ENCODE data around the gene LTN1. TPM values are rescaled to one million over a fixed set of nuclear protein-coding genes. Genes with fewer than 3 reads are reported as not detected.
A peak's percentile ranks its signal among the peaks of the same experiment; 100 is the strongest.

Gene LTN1
- total and polyA plus RNA-seq, 2 of the 13 experiments (the other 11 are each of a cell fraction or from before 2014, with no cell fraction given): 6.7 to 24.6 TPM

- TF ChIP-seq ZC3H4 (CRISPR knock-in tag; IDR thresholded peaks at IDR 0.05; ENCODE audit: borderline replicate concordance): no peak
- peak; percentile 92 for TF ChIP-seq YEATS4 (CRISPR knock-in tag; IDR thresholded peaks at IDR 0.05; ENCODE audit: borderline replicate concordance)
- TF ChIP-seq THYN1 (CRISPR knock-in tag; IDR thresholded peaks at IDR 0.05; ENCODE audit: borderline replicate concordance, low read depth): no peak
- 0 out of 2 replicates have a peak, but pooled peaks have one; percentile 79 for TF ChIP-seq ZNF761 (CRISPR knock-in tag; conservative IDR thresholded peaks at IDR 0.05)
- TF ChIP-seq TAF15 (IDR thresholded peaks at IDR 0.05; ENCODE audit: low read depth, low read length, poor library complexity, severe bottlenecking): no peak
- no peak for TF ChIP-seq TRAFD1 (CRISPR knock-in tag; IDR thresholded peaks at IDR 0.05; ENCODE audit: borderline replicate concordance)
- no peak for TF ChIP-seq TCF12 (IDR thresholded peaks at IDR 0.05)
- no peak for TF ChIP-seq TCF12 (CRISPR knock-in tag; IDR thresholded peaks at IDR 0.05)
- no peak for TF ChIP-seq ZNF460 (CRISPR knock-in tag; IDR thresholded peaks at IDR 0.05; ENCODE audit: borderline replicate concordance)
- TF ChIP-seq MXD3 (CRISPR knock-in tag; IDR thresholded peaks at IDR 0.05): no peak
- no peak for TF ChIP-seq SYNCRIP (IDR thresholded peaks at IDR 0.05; ENCODE audit: insufficient read depth, low read depth, low read length)
- TF ChIP-seq KDM5A (IDR thresholded peaks at IDR 0.05; ENCODE audit: borderline replicate concordance, low read length): peak; percentile 95
- no peak for TF ChIP-seq ZNF674 (CRISPR knock-in tag; IDR thresholded peaks at IDR 0.05; ENCODE audit: low read depth)
- TF ChIP-seq EHMT2 (IDR thresholded peaks at IDR 0.05; ENCODE audit: borderline replicate concordance, low read depth, low read length): no peak
- no peak for TF ChIP-seq ZBTB46 (CRISPR knock-in tag; IDR thresholded peaks at IDR 0.05; ENCODE audit: borderline replicate concordance)
- no peak for TF ChIP-seq ZNF20 (CRISPR knock-in tag; IDR thresholded peaks at IDR 0.05)
- 0 out of 2 replicates have a peak, but pooled peaks have one; percentile 33 for TF ChIP-seq ZNF678 (CRISPR knock-in tag; IDR thresholded peaks at IDR 0.05)
- no peak for TF ChIP-seq NPAS2 (CRISPR knock-in tag; IDR thresholded peaks at IDR 0.05; ENCODE audit: borderline replicate concordance)
- TF ChIP-seq ZNF841 (CRISPR knock-in tag; IDR thresholded peaks at IDR 0.05; ENCODE audit: borderline replicate concordance): no peak
- TF ChIP-seq KLF15 (CRISPR knock-in tag; IDR thresholded peaks at IDR 0.05; ENCODE audit: borderline replicate concordance): no peak
- TF ChIP-seq ZNF101 (CRISPR knock-in tag; IDR thresholded peaks at IDR 0.05; ENCODE audit: borderline replicate concordance, low read depth): no peak
- TF ChIP-seq ZNF607 (CRISPR knock-in tag; IDR thresholded peaks at IDR 0.05; ENCODE audit: borderline replicate concordance): peak; percentile 84
- TF ChIP-seq ZNF546 (CRISPR knock-in tag; conservative IDR thresholded peaks at IDR 0.05): no peak
- no peak for TF ChIP-seq ZNF414 (CRISPR knock-in tag; IDR thresholded peaks at IDR 0.05)
Measured at GRCh38 chr21:28992526-28993292, at the start of gene LTN1 (continued).

Measured in HepG2 (cell line).